Activated CD8-positive, alpha-beta T cell treated with anti-CD3 and anti-CD28 coated beads, Interleukin-2, amount 10 ng/mL, durations not matched to agents 7 days and 5 days (primary cell): Measurements from ENCODE around the gene ZBTB7A. TPM values are rescaled to one million over a fixed set of nuclear protein-coding genes. Genes with fewer than 3 reads are reported as not detected.

Experiments used
- ATAC-seq: fragments of 150-1000 bp; cut with Tn5 transposase; one replicate; pipeline ENCODE4 v1.10.0; 2021; ENCODE audit warnings: moderate library complexity
- CTCF ChIA-PET: fragments of 350-600 bp; sonication (Branson Sonifier 250); formaldehyde crosslinking; loops from one replicate; lab custom pipeline; 2021; ENCODE audit warnings: antibody characterized with exemption; lab: Charles Lee
- POLR2A ChIA-PET: fragments of 350-600 bp; sonication (Branson Sonifier 250); formaldehyde crosslinking; loops from one replicate; lab custom pipeline; 2021; ENCODE audit warnings: antibody characterized with exemption; lab: Charles Lee
- DNase-seq: peaks from one replicate; pipeline ENCODE4 v3.0.0-alpha.2; 2020
- H3K27ac Mint-ChIP-seq: one replicate; pipeline ENCODE4 v1.8.0; 2021; ENCODE audit warnings: mild to moderate bottlenecking, mixed read lengths
- H3K27me3 Mint-ChIP-seq: one replicate; pipeline ENCODE4 v1.8.0; 2021; ENCODE audit warnings: low read depth, mixed read lengths
- H3K36me3 Mint-ChIP-seq: one replicate; pipeline ENCODE4 v1.8.0; 2021; ENCODE audit warnings: low read depth, mixed read lengths
- H3K4me1 Mint-ChIP-seq: one replicate; pipeline ENCODE4 v1.8.0; 2021; ENCODE audit warnings: low read depth, mixed read lengths
- H3K4me3 Mint-ChIP-seq: one replicate; pipeline ENCODE4 v1.8.0; 2021; ENCODE audit warnings: mild to moderate bottlenecking, mixed read lengths
- H3K9me3 Mint-ChIP-seq: one replicate; pipeline ENCODE4 v1.8.0; 2022; ENCODE audit warnings: mixed read lengths; ENCODE audit not compliant: insufficient read depth
- total RNA-seq, 2 experiments: library from RNA; stranded (reverse); gene quantifications; one replicate each; pipeline ENCODE4 v1.2.3, GENCODE V29; 2021

ZBTB7A gene
- total RNA-seq, 2 experiments from 2014 or later, result 59.1 to 63.1 TPM

- peaks cover 5% of the 10 kb centered on the region for H3K36me3 Mint-ChIP-seq
- no peaks in the 10 kb centered on the region for H3K9me3 Mint-ChIP-seq
- ChIA-PET POLR2A (no interaction called here), CTCF (no interaction called here)
- ATAC-seq, result no peak
- H3K27me3 Mint-ChIP-seq, result no peaks in the 10 kb centered on the region
- DNase-seq, result no peak
- no peak overlapping the region for H3K4me3 Mint-ChIP-seq
- no peak overlapping the region for H3K27ac Mint-ChIP-seq
- H3K4me1 Mint-ChIP-seq, result no peaks in the 10 kb centered on the region
Measured at GRCh38 chr19:4030981-4031380, 35.7 kb downstream of the ZBTB7A start.

GRCh38 chr19:4030552-4030951 lies 36.1 kb downstream of the ZBTB7A start:
- CTCF ChIA-PET, result no interaction called here
- POLR2A ChIA-PET, result no interaction called here
- H3K27me3 Mint-ChIP-seq, result no peaks in the 10 kb centered on the region
- peaks cover 6% of the 10 kb centered on the region for H3K36me3 Mint-ChIP-seq
- H3K9me3 Mint-ChIP-seq, result no peaks in the 10 kb centered on the region
- no peak overlapping the region for H3K4me3 Mint-ChIP-seq
- ATAC-seq (no peak), DNase-seq (no peak)
- H3K27ac Mint-ChIP-seq, result no peak overlapping the region
- no peaks in the 10 kb centered on the region for H3K4me1 Mint-ChIP-seq

- ChIA-PET POLR2A (interaction anchor here (0.6 kb wide), 1 partner anchor 34 kb away, joined by 3 read pairs; no protein-coding TSS in a partner anchor), CTCF (no interaction called here)
- Mint-ChIP-seq H3K36me3 (peaks cover 14% of the 10 kb centered on the region), H3K4me3 (no peak overlapping the region), H3K27me3 (no peaks in the 10 kb centered on the region), H3K4me1 (no peaks in the 10 kb centered on the region), H3K9me3 (no peaks in the 10 kb centered on the region), H3K27ac (no peak overlapping the region)
- DNase-seq (no peak), ATAC-seq (no peak)
Measured at GRCh38 chr19:4029247-4029614, 37.5 kb downstream of the ZBTB7A start.

- no peak overlapping the region for H3K27ac Mint-ChIP-seq
- DNase-seq (no peak), ATAC-seq (no peak)
- H3K27me3 Mint-ChIP-seq, result no peaks in the 10 kb centered on the region
- no peaks in the 10 kb centered on the region for H3K4me1 Mint-ChIP-seq
- no peak overlapping the region for H3K4me3 Mint-ChIP-seq
- no peaks in the 10 kb centered on the region for H3K9me3 Mint-ChIP-seq
- POLR2A ChIA-PET, result interaction anchor here (0.6 kb wide), 1 partner anchor 33 kb away, joined by 3 read pairs; no protein-coding TSS in a partner anchor
- peaks cover 15% of the 10 kb centered on the region for H3K36me3 Mint-ChIP-seq
- CTCF ChIA-PET, result no interaction called here
Measured at GRCh38 chr19:4028334-4029246, 38.1 kb downstream of the ZBTB7A start.

GRCh38 chr19:4027146-4027545 lies 39.6 kb downstream of the ZBTB7A start:
- H3K27ac Mint-ChIP-seq, result no peak overlapping the region
- H3K4me3 Mint-ChIP-seq, result no peak overlapping the region
- H3K27me3 Mint-ChIP-seq, result no peaks in the 10 kb centered on the region
- H3K9me3 Mint-ChIP-seq, result peaks cover under 1% of the 10 kb centered on the region
- peaks cover 18% of the 10 kb centered on the region for H3K36me3 Mint-ChIP-seq
- DNase-seq (no peak), ATAC-seq (no peak)
- no peaks in the 10 kb centered on the region for H3K4me1 Mint-ChIP-seq
- POLR2A ChIA-PET, result no interaction called here
- CTCF ChIA-PET, result no interaction called here

- no peak for DNase-seq
- Mint-ChIP-seq H3K4me1 (no peaks in the 10 kb centered on the region), H3K4me3 (no peak overlapping the region), H3K9me3 (peaks cover 3% of the 10 kb centered on the region), H3K36me3 (peaks cover 26% of the 10 kb centered on the region), H3K27ac (no peak overlapping the region), H3K27me3 (no peaks in the 10 kb centered on the region)
- POLR2A ChIA-PET, result no interaction called here
- CTCF ChIA-PET, result no interaction called here
- no peak for ATAC-seq
Measured at GRCh38 chr19:4025317-4025716, 41.4 kb downstream of the ZBTB7A start.

GRCh38 chr19:4023600-4024398 lies 42.9 kb downstream of the ZBTB7A start:
- DNase-seq, result no peak
- H3K36me3 Mint-ChIP-seq, result peaks cover 26% of the 10 kb centered on the region
- H3K27me3 Mint-ChIP-seq, result no peaks in the 10 kb centered on the region
- CTCF ChIA-PET, result no interaction called here
- peaks cover 3% of the 10 kb centered on the region for H3K9me3 Mint-ChIP-seq
- POLR2A ChIA-PET, result no interaction called here
- ATAC-seq, result no peak
- H3K27ac Mint-ChIP-seq, result no peak overlapping the region
- no peaks in the 10 kb centered on the region for H3K4me1 Mint-ChIP-seq
- no peak overlapping the region for H3K4me3 Mint-ChIP-seq

GRCh38 chr19:4019578-4019977 lies 47.1 kb downstream of the ZBTB7A start:
- H3K27ac Mint-ChIP-seq, result no peak overlapping the region
- peaks cover 3% of the 10 kb centered on the region for H3K9me3 Mint-ChIP-seq
- peaks cover 4% of the 10 kb centered on the region for H3K4me1 Mint-ChIP-seq
- H3K4me3 Mint-ChIP-seq, result no peak overlapping the region
- H3K27me3 Mint-ChIP-seq, result no peaks in the 10 kb centered on the region
- ChIA-PET CTCF (no interaction called here), POLR2A (no interaction called here)
- H3K36me3 Mint-ChIP-seq, result peaks cover 22% of the 10 kb centered on the region
- no peak for ATAC-seq
- no peak for DNase-seq

- Mint-ChIP-seq H3K4me3 (no peak overlapping the region), H3K27me3 (no peaks in the 10 kb centered on the region), H3K4me1 (peaks cover 8% of the 10 kb centered on the region), H3K36me3 (peaks cover 21% of the 10 kb centered on the region), H3K9me3 (peaks cover 3% of the 10 kb centered on the region), H3K27ac (no peak overlapping the region)
- DNase-seq (no peak), ATAC-seq (no peak)
- ChIA-PET CTCF (no interaction called here), POLR2A (no interaction called here)
Measured at GRCh38 chr19:4018775-4019504, 47.8 kb downstream of the ZBTB7A start.

GRCh38 chr19:4018140-4018613 lies 48.5 kb downstream of the ZBTB7A start:
- H3K27ac Mint-ChIP-seq, result no peak overlapping the region
- H3K4me1 Mint-ChIP-seq, result peaks cover 8% of the 10 kb centered on the region
- no peak for DNase-seq
- ChIA-PET POLR2A (no interaction called here), CTCF (no interaction called here)
- no peak for ATAC-seq
- H3K4me3 Mint-ChIP-seq, result no peak overlapping the region
- H3K27me3 Mint-ChIP-seq, result no peaks in the 10 kb centered on the region
- H3K36me3 Mint-ChIP-seq, result peaks cover 18% of the 10 kb centered on the region
- peaks cover 3% of the 10 kb centered on the region for H3K9me3 Mint-ChIP-seq

- ATAC-seq (no peak), DNase-seq (no peak)
- Mint-ChIP-seq H3K27me3 (no peaks in the 10 kb centered on the region), H3K4me3 (no peak overlapping the region), H3K36me3 (peaks cover 16% of the 10 kb centered on the region), H3K4me1 (peaks cover 8% of the 10 kb centered on the region), H3K27ac (no peak overlapping the region), H3K9me3 (peaks cover 2% of the 10 kb centered on the region)
- ChIA-PET POLR2A (no interaction called here), CTCF (no interaction called here)
Measured at GRCh38 chr19:4016903-4017638, 49.6 kb downstream of the ZBTB7A start.
